HCT116 (cell line): ENCODE measurements around the gene RAPGEF1.

Experiments used
- CBX3 ChIP-seq: IDR thresholded peaks from 2 replicates; pipeline ENCODE4 v1.6.1; 2012; ENCODE audit warnings: low read depth
- CTCF ChIP-seq, 3 experiments: fragments of 200-600 bp in 1 of 3; sonication (generic) in 1 of 3; IDR thresholded peaks in 2 of 3; conservative IDR thresholded peaks in 1 of 3; 2 replicates each; pipeline ENCODE4 v1.5.1; 2012 to 2017; ENCODE audit warnings: low read depth in 2 of 3, low read length in 2 of 3, antibody characterized with exemption in 1 of 3, borderline replicate concordance in 1 of 3, control low read depth in 1 of 3, mild to moderate bottlenecking in 1 of 3, mixed read lengths in 1 of 3, mixed run types in 1 of 3, moderate library complexity in 1 of 3; ENCODE audit not compliant: insufficient read depth in 1 of 3
- EGR1 ChIP-seq: IDR thresholded peaks from 2 replicates; pipeline ENCODE4 v1.6.1; 2012; ENCODE audit warnings: low read depth
- EZH2phosphoT487 ChIP-seq: fragments of 200-600 bp; IDR thresholded peaks from 2 replicates; pipeline ENCODE4 v1.6.1; 2018; ENCODE audit warnings: antibody characterized with exemption, borderline replicate concordance
- POLR2A ChIP-seq: IDR thresholded peaks from 2 replicates; pipeline ENCODE4 v1.7.0; 2011; ENCODE audit warnings: borderline replicate concordance; ENCODE audit not compliant: insufficient read depth, insufficient read length; ENCODE audit errors: extremely low read depth
- REST ChIP-seq: IDR thresholded peaks from 2 replicates; pipeline ENCODE4 v1.6.1; 2012; ENCODE audit warnings: low read depth
- SP1 ChIP-seq: IDR thresholded peaks from 2 replicates; pipeline ENCODE4 v1.6.1; 2012; ENCODE audit warnings: low read depth
- YY1 ChIP-seq: IDR thresholded peaks from 2 replicates; pipeline ENCODE4 v1.6.1; 2011; ENCODE audit warnings: low read length, low read depth, moderate library complexity, mild to moderate bottlenecking; ENCODE audit not compliant: insufficient replicate concordance; ENCODE audit errors: extremely low read depth
- ZFX ChIP-seq: fragments of 450-650 bp; IDR thresholded peaks from 2 replicates; pipeline ENCODE4 v1.6.1; 2017

- TF ChIP-seq REST (no peak), ZFX (no peak), CTCF (IDR thresholded peaks at IDR 0.05 in 2 of 3, conservative IDR thresholded peaks at IDR 0.05 in 1 of 3; ENCODE audit: borderline replicate concordance in 1 of 3, insufficient read depth in 1 of 3, low read depth in 2 of 3, low read length in 2 of 3) (no peak), EGR1 (no peak), EZH2phosphoT487 (no peak), CBX3 (no peak), POLR2A (no peak), SP1 (no peak), YY1 (no peak)
These were observed 20.5 kb downstream of the RAPGEF1 start for GRCh38 chr9:131719262-131719908.
